Right atrium auricular region (tissue), 2 donors: ENCODE data around the gene LIPT1. TPM values are rescaled to one million over a fixed set of nuclear protein-coding genes. Genes with fewer than 3 reads are reported as not detected.
A peak's percentile ranks its signal among the peaks of the same experiment; 100 is the strongest.

Source experiments
- DNase-seq: peaks from one replicate; pipeline ENCODE4 v3.0.0-alpha.2; 2019; ENCODE audit warnings: low spot score
- H3K27ac ChIP-seq, 2 donors: fragments of 200-600 bp; sonication (generic); 1 replicate in 1 of 2; 2 replicates in 1 of 2; pipeline ENCODE4 v1.5.1; 2016 to 2019
- H3K27me3 ChIP-seq, 2 donors: fragments of 200-600 bp; sonication (generic); one replicate each; pipeline versions ENCODE4 v1.5.1 to v1.6.0; 2017 to 2019
- H3K36me3 ChIP-seq: fragments of 200-600 bp; sonication (generic); one replicate; pipeline ENCODE4 v1.5.1; 2016
- H3K4me1 ChIP-seq, 2 donors: fragments of 200-600 bp; sonication (generic); one replicate each; pipeline versions ENCODE4 v1.5.1 to v1.6.0; 2017 to 2019
- H3K4me3 ChIP-seq, 2 donors: fragments of 200-600 bp; sonication (generic); 1 replicate in 1 of 2; 2 replicates in 1 of 2; pipeline ENCODE4 v1.5.1; 2017 to 2019; ENCODE audit warnings: mild to moderate bottlenecking in 1 of 2, moderate library complexity in 1 of 2
- H3K9me3 ChIP-seq, 2 donors: fragments of 200-600 bp; sonication (generic); one replicate each; pipeline ENCODE4 v1.5.1; 2019
- CTCF ChIP-seq, 2 donors: fragments of 200-600 bp; sonication (generic); IDR thresholded peaks; one replicate each; pipeline ENCODE4 v1.5.1; 2019; ENCODE audit warnings: antibody characterized with exemption in 2 of 2
- total RNA-seq, 2 donors: library from RNA; depleted of rRNA; stranded (reverse); fragments of >200 nt; gene quantifications; one replicate each; pipeline ENCODE4 v1.1.0, GENCODE V29; 2016

LIPT1 gene
- total RNA-seq, 2 donors from 2014 or later: 5.1 to 5.2 TPM

- Histone ChIP-seq H3K36me3 (no peaks in the 10 kb centered on the region), H3K27me3 (no peaks in the 10 kb centered on the region), H3K9me3 (no peaks in the 10 kb centered on the region), H3K4me3 (no peak overlapping the region), H3K27ac (no peak overlapping the region), H3K4me1 (peaks cover 0 to 14% of the 10 kb centered on the region in 2 donors)
- DNase-seq: no peak
- TF ChIP-seq CTCF (IDR thresholded peaks at IDR 0.05): no peak
These were observed 4.1 kb upstream of the LIPT1 start for GRCh38 chr2:99150706-99151105.

GRCh38 chr2:99152199-99152895 is 2.4 kb upstream of the LIPT1 start:
- no peaks in the 10 kb centered on the region for H3K27me3 ChIP-seq
- H3K4me1 ChIP-seq: peaks cover 0 to 17% of the 10 kb centered on the region in 2 donors
- DNase-seq: no peak
- no peak for TF ChIP-seq CTCF (IDR thresholded peaks at IDR 0.05)
- H3K4me3 ChIP-seq: no peak overlapping the region
- H3K27ac ChIP-seq: no peak overlapping the region
- H3K9me3 ChIP-seq: no peaks in the 10 kb centered on the region
- H3K36me3 ChIP-seq: no peaks in the 10 kb centered on the region

- Histone ChIP-seq H3K9me3 (no peaks in the 10 kb centered on the region), H3K4me1 (peaks cover 0 to 17% of the 10 kb centered on the region in 2 donors), H3K36me3 (no peaks in the 10 kb centered on the region), H3K4me3 (peak overlapping the region; percentile 66 to 78), H3K27ac (peak overlapping the region; percentile 92 to 95), H3K27me3 (no peaks in the 10 kb centered on the region)
- no peak for DNase-seq
- no peak for TF ChIP-seq CTCF (IDR thresholded peaks at IDR 0.05)
These were observed 704 bp upstream of the LIPT1 start for GRCh38 chr2:99153921-99154604.

GRCh38 chr2:99156891-99157290 is 2.1 kb downstream of the LIPT1 start:
- H3K4me3 ChIP-seq: no peak overlapping the region
- H3K36me3 ChIP-seq: no peaks in the 10 kb centered on the region
- H3K27me3 ChIP-seq: no peaks in the 10 kb centered on the region
- no peak for DNase-seq
- no peaks in the 10 kb centered on the region for H3K9me3 ChIP-seq
- H3K4me1 ChIP-seq: peaks cover 0 to 17% of the 10 kb centered on the region in 2 donors
- H3K27ac ChIP-seq: no peak overlapping the region
- no peak for TF ChIP-seq CTCF (IDR thresholded peaks at IDR 0.05)

GRCh38 chr2:99158599-99158998 is 3.8 kb downstream of the LIPT1 start:
- no peak overlapping the region for H3K27ac ChIP-seq
- H3K9me3 ChIP-seq: no peaks in the 10 kb centered on the region
- no peaks in the 10 kb centered on the region for H3K27me3 ChIP-seq
- H3K4me1 ChIP-seq: peaks cover 0 to 15% of the 10 kb centered on the region in 2 donors
- no peak for DNase-seq
- no peak for TF ChIP-seq CTCF (IDR thresholded peaks at IDR 0.05)
- no peaks in the 10 kb centered on the region for H3K36me3 ChIP-seq
- H3K4me3 ChIP-seq: no peak overlapping the region
